ENCODE results near the gene FAM107A.

Gene FAM107A

GRCh38 chr3:58556761-58557221 is 20.4 kb downstream of the FAM107A start:
- no peak for DNase-seq (ENCODE audit: extremely low spot score)
- ChIA-PET POLR2A (interaction anchor here (1.4 kb wide), 1 partner anchor 250 kb away, joined by 5 read pairs; the partner anchor contains the start of genes HTD2 and RPP14), CTCF (interaction anchor here (0.6 to 1.7 kb wide), 5 partner anchors 10 to 272 kb away, joined by 3 to 7 read pairs (median 4); no protein-coding TSS in a partner anchor)
- no peak for TF ChIP-seq CTBP1 (IDR thresholded peaks at IDR 0.05; ENCODE audit: borderline replicate concordance)
- TF ChIP-seq NFRKB (IDR thresholded peaks at IDR 0.05): no peak
- no peak for TF ChIP-seq BHLHE40 (IDR thresholded peaks at IDR 0.05; ENCODE audit: borderline replicate concordance)
- no peak for TF ChIP-seq SUZ12 (IDR thresholded peaks at IDR 0.05)
- no peak for TF ChIP-seq LEF1 (IDR thresholded peaks at IDR 0.05; ENCODE audit: borderline replicate concordance)
- no peak for TF ChIP-seq ARNT (IDR thresholded peaks at IDR 0.05)
- TF ChIP-seq HDGF (IDR thresholded peaks at IDR 0.05; ENCODE audit: borderline replicate concordance): no peak
- TF ChIP-seq PKNOX1 (IDR thresholded peaks at IDR 0.05): no peak
- TF ChIP-seq FOXK2 (IDR thresholded peaks at IDR 0.05): no peak
- no peak for TF ChIP-seq FOXA1 (IDR thresholded peaks at IDR 0.05)
- no peak for TF ChIP-seq ELF4 (IDR thresholded peaks at IDR 0.05)
- no peak for TF ChIP-seq ZNF384 (IDR thresholded peaks at IDR 0.05)
- TF ChIP-seq SP1 (IDR thresholded peaks at IDR 0.05): no peak
- no peak for TF ChIP-seq FOXM1 (IDR thresholded peaks at IDR 0.05; ENCODE audit: borderline replicate concordance)
- no peak for TF ChIP-seq L3MBTL2 (conservative IDR thresholded peaks at IDR 0.05)
- TF ChIP-seq TARDBP (IDR thresholded peaks at IDR 0.05): no peak

GRCh38 chr3:58556001-58556400 is 21.2 kb downstream of the FAM107A start:
- ChIA-PET CTCF (interaction anchor here (0.6 to 1.7 kb wide), 3 partner anchors 10 to 72 kb away, joined by 3 to 5 read pairs (median 4); no protein-coding TSS in a partner anchor), POLR2A (no interaction called here)
- DNase-seq (ENCODE audit: extremely low spot score): no peak
- TF ChIP-seq L3MBTL2 (conservative IDR thresholded peaks at IDR 0.05): no peak
- TF ChIP-seq HDGF (IDR thresholded peaks at IDR 0.05; ENCODE audit: borderline replicate concordance): no peak
- TF ChIP-seq ZNF384 (IDR thresholded peaks at IDR 0.05): no peak
- no peak for TF ChIP-seq CTBP1 (IDR thresholded peaks at IDR 0.05; ENCODE audit: borderline replicate concordance)
- no peak for TF ChIP-seq LEF1 (IDR thresholded peaks at IDR 0.05; ENCODE audit: borderline replicate concordance)
- TF ChIP-seq FOXA1 (IDR thresholded peaks at IDR 0.05): no peak
- TF ChIP-seq ARNT (IDR thresholded peaks at IDR 0.05): no peak
- no peak for TF ChIP-seq PKNOX1 (IDR thresholded peaks at IDR 0.05)
- TF ChIP-seq BHLHE40 (IDR thresholded peaks at IDR 0.05; ENCODE audit: borderline replicate concordance): no peak
- no peak for TF ChIP-seq TARDBP (IDR thresholded peaks at IDR 0.05)
- TF ChIP-seq FOXM1 (IDR thresholded peaks at IDR 0.05; ENCODE audit: borderline replicate concordance): no peak
- TF ChIP-seq SP1 (IDR thresholded peaks at IDR 0.05): no peak
- no peak for TF ChIP-seq ELF4 (IDR thresholded peaks at IDR 0.05)
- TF ChIP-seq FOXK2 (IDR thresholded peaks at IDR 0.05): no peak
- no peak for TF ChIP-seq SUZ12 (IDR thresholded peaks at IDR 0.05)
- no peak for TF ChIP-seq NFRKB (IDR thresholded peaks at IDR 0.05)

- no peak for DNase-seq (ENCODE audit: extremely low spot score)
- POLR2A ChIA-PET: no interaction called here
- no peak for TF ChIP-seq ZNF384 (IDR thresholded peaks at IDR 0.05)
- TF ChIP-seq PKNOX1 (IDR thresholded peaks at IDR 0.05): no peak
- TF ChIP-seq SUZ12 (IDR thresholded peaks at IDR 0.05): no peak
- TF ChIP-seq TARDBP (IDR thresholded peaks at IDR 0.05): no peak
- TF ChIP-seq CTBP1 (IDR thresholded peaks at IDR 0.05; ENCODE audit: borderline replicate concordance): no peak
- TF ChIP-seq ARNT (IDR thresholded peaks at IDR 0.05): no peak
- no peak for TF ChIP-seq ELF4 (IDR thresholded peaks at IDR 0.05)
- no peak for TF ChIP-seq BHLHE40 (IDR thresholded peaks at IDR 0.05; ENCODE audit: borderline replicate concordance)
- TF ChIP-seq NFRKB (IDR thresholded peaks at IDR 0.05): no peak
- no peak for TF ChIP-seq SP1 (IDR thresholded peaks at IDR 0.05)
- TF ChIP-seq L3MBTL2 (conservative IDR thresholded peaks at IDR 0.05): no peak
- TF ChIP-seq FOXK2 (IDR thresholded peaks at IDR 0.05): no peak
- no peak for TF ChIP-seq HDGF (IDR thresholded peaks at IDR 0.05; ENCODE audit: borderline replicate concordance)
- no peak for TF ChIP-seq LEF1 (IDR thresholded peaks at IDR 0.05; ENCODE audit: borderline replicate concordance)
- TF ChIP-seq FOXM1 (IDR thresholded peaks at IDR 0.05; ENCODE audit: borderline replicate concordance): no peak
- TF ChIP-seq FOXA1 (IDR thresholded peaks at IDR 0.05): no peak
- CTCF ChIA-PET: no interaction called here
Measured at GRCh38 chr3:58555203-58555602, 22.0 kb downstream of the FAM107A start.

- ChIA-PET POLR2A (no interaction called here), CTCF (no interaction called here)
- no peak for DNase-seq (ENCODE audit: extremely low spot score)
- TF ChIP-seq FOXA1 (IDR thresholded peaks at IDR 0.05) (no peak), ELF4 (IDR thresholded peaks at IDR 0.05) (no peak), SUZ12 (IDR thresholded peaks at IDR 0.05) (no peak), L3MBTL2 (conservative IDR thresholded peaks at IDR 0.05) (no peak), CTBP1 (IDR thresholded peaks at IDR 0.05; ENCODE audit: borderline replicate concordance) (no peak), ARNT (IDR thresholded peaks at IDR 0.05) (no peak), SP1 (IDR thresholded peaks at IDR 0.05) (no peak), LEF1 (IDR thresholded peaks at IDR 0.05; ENCODE audit: borderline replicate concordance) (no peak), BHLHE40 (IDR thresholded peaks at IDR 0.05; ENCODE audit: borderline replicate concordance) (no peak), ZNF384 (IDR thresholded peaks at IDR 0.05) (no peak), PKNOX1 (IDR thresholded peaks at IDR 0.05) (no peak)
Measured at GRCh38 chr3:58553003-58553402, 24.2 kb downstream of the FAM107A start.

GRCh38 chr3:58551636-58552180 is 25.5 kb downstream of the FAM107A start:
- ChIA-PET CTCF (no interaction called here), POLR2A (no interaction called here)
- no peak for DNase-seq (ENCODE audit: extremely low spot score)
- TF ChIP-seq SP1 (IDR thresholded peaks at IDR 0.05) (no peak), FOXM1 (IDR thresholded peaks at IDR 0.05; ENCODE audit: borderline replicate concordance) (no peak), LEF1 (IDR thresholded peaks at IDR 0.05; ENCODE audit: borderline replicate concordance) (no peak), PKNOX1 (IDR thresholded peaks at IDR 0.05) (no peak), BHLHE40 (IDR thresholded peaks at IDR 0.05; ENCODE audit: borderline replicate concordance) (no peak), ARNT (IDR thresholded peaks at IDR 0.05) (no peak)

All from HEK293T (cell line).